Aorta (tissue), 5 donors: ENCODE results near the gene C6orf52. TPM values are rescaled to one million over a fixed set of nuclear protein-coding genes. Genes with fewer than 3 reads are reported as not detected.

Experiments
- ATAC-seq: fragments of 200-7000 bp; cut with Tn5 transposase; one replicate; pipeline ENCODE4 v1.9.1; 2022; ENCODE audit warnings: moderate library complexity; ENCODE audit not compliant: low FRiP score
- DNase-seq, 2 donors: peaks; one replicate each; pipeline ENCODE4 v3.0.0-alpha.2; 2020
- H3K27ac ChIP-seq, 2 donors: one replicate each; pipeline ENCODE4 v1.5.1; 2013; ENCODE audit warnings: low read length in 2 of 2, mild to moderate bottlenecking in 2 of 2, moderate library complexity in 2 of 2, control low read depth in 1 of 2, inconsistent platforms in 1 of 2, low read depth in 1 of 2
- H3K27me3 ChIP-seq, 2 donors: one replicate each; pipeline ENCODE4 v1.6.1; 2013; ENCODE audit warnings: control low read depth in 1 of 2, low read length in 1 of 2, mild to moderate bottlenecking in 1 of 2, moderate library complexity in 1 of 2; ENCODE audit not compliant: insufficient read depth in 2 of 2, control insufficient read depth in 1 of 2
- H3K36me3 ChIP-seq, 2 donors: one replicate each; pipeline ENCODE4 v1.6.1; 2013; ENCODE audit warnings: control low read depth in 1 of 2, low read length in 1 of 2, mild to moderate bottlenecking in 1 of 2; ENCODE audit not compliant: insufficient read depth in 2 of 2, control insufficient read depth in 1 of 2
- H3K4me1 ChIP-seq, 2 donors: one replicate each; pipeline ENCODE4 v1.6.1; 2013; ENCODE audit warnings: low read length in 2 of 2, control low read depth in 1 of 2, mild to moderate bottlenecking in 1 of 2, moderate library complexity in 1 of 2; ENCODE audit not compliant: insufficient read depth in 2 of 2, control insufficient read depth in 1 of 2
- H3K4me3 ChIP-seq, 2 donors: one replicate each; pipeline ENCODE4 v1.5.1; 2013; ENCODE audit warnings: low read length in 2 of 2, control low read depth in 1 of 2, mild to moderate bottlenecking in 1 of 2
- H3K9me3 ChIP-seq: one replicate; pipeline ENCODE4 v1.6.1; 2013; ENCODE audit warnings: mild to moderate bottlenecking, low read length; ENCODE audit not compliant: control insufficient read depth
- WGBS, 2 donors: extraction: QIAGEN DNeasy Blood & Tissue Kit; methylation state at CpG; one replicate each; pipeline ENCODE4 v1.1.7; 2013; 5-methylcytosine and 5-hydroxymethylcytosine counted together
- intact Hi-C, 2 donors: fragments of 100-400 bp; cut with DNase I; formaldehyde crosslinking; loops; one replicate each; pipeline versions ENCODE4 v1.14.2 to v1.15.0; 2022
- polyA plus RNA-seq, 2 donors: library from polyadenylated mRNA; stranded (reverse); fragments of 200-250 nt; gene quantifications; one replicate each; pipeline ENCODE4 v1.2.3, GENCODE V29; 2013
- total RNA-seq, 2 donors: library from RNA; stranded (reverse); fragmentation: NEBNext Ultra II Directional; extraction: Animal tissue kit (Norgen Biotek cat#: 25700); gene quantifications; one replicate each; pipeline ENCODE4 v1.2.1, GENCODE V29; 2021
- donor health status: healthy with polysubstance abuse.
- donor health status: Bipolar disorder and iron deficiency.
- donor health status: DM: no; HTN: no; CAD: no.
- donor health status: DM: no; HTN: no; CAD: no.
- donor health status: DM: yes; HTN: yes; CAD: no.

C6orf52 gene
- total and polyA plus RNA-seq, 4 donors: 0.66 to 2.4 TPM; not detected in 2

GRCh38 chr6:10687582-10687981 lies 6.8 kb downstream of the C6orf52 start:
- no peaks in the 10 kb centered on the region for H3K27me3 ChIP-seq
- no peak for DNase-seq
- no peaks in the 10 kb centered on the region for H3K9me3 ChIP-seq
- intact Hi-C loops: no loop called here
- no peak for ATAC-seq
- H3K36me3 ChIP-seq: no peaks in the 10 kb centered on the region
- H3K4me1 ChIP-seq: no peaks in the 10 kb centered on the region
- 33 to 41% methylated on average over 6 of the region's 6 CpGs for WGBS, 2 donors
- H3K27ac ChIP-seq: no peak overlapping the region
- no peak overlapping the region for H3K4me3 ChIP-seq

- Histone ChIP-seq H3K4me3 (no peak overlapping the region), H3K9me3 (no peaks in the 10 kb centered on the region), H3K36me3 (no peaks in the 10 kb centered on the region), H3K27me3 (no peaks in the 10 kb centered on the region), H3K4me1 (no peaks in the 10 kb centered on the region), H3K27ac (no peak overlapping the region)
- intact Hi-C loops: no loop called here
- WGBS, 2 donors: 75 to 78% methylated on average over 8 of the region's 8 CpGs
- ATAC-seq (no peak), DNase-seq (no peak)
Observed at GRCh38 chr6:10686901-10687300, 7.5 kb downstream of the C6orf52 start.

GRCh38 chr6:10685092-10685915 lies 9.1 kb downstream of the C6orf52 start:
- ATAC-seq (no peak), DNase-seq (no peak)
- H3K4me3 ChIP-seq: no peak overlapping the region
- WGBS, 2 donors: 63 to 81% methylated on average over 3 of the region's 3 CpGs
- H3K27ac ChIP-seq: no peak overlapping the region
- intact Hi-C loops: no loop called here
- no peaks in the 10 kb centered on the region for H3K4me1 ChIP-seq
- no peaks in the 10 kb centered on the region for H3K36me3 ChIP-seq
- no peaks in the 10 kb centered on the region for H3K9me3 ChIP-seq
- no peaks in the 10 kb centered on the region for H3K27me3 ChIP-seq

- no peak overlapping the region for H3K27ac ChIP-seq
- no peaks in the 10 kb centered on the region for H3K27me3 ChIP-seq
- DNase-seq (no peak), ATAC-seq (no peak)
- WGBS, 2 donors: 60 to 61% methylated on average over 5 of the region's 5 CpGs
- intact Hi-C loops: no loop called here
- no peaks in the 10 kb centered on the region for H3K4me1 ChIP-seq
- H3K36me3 ChIP-seq: no peaks in the 10 kb centered on the region
- H3K4me3 ChIP-seq: no peak overlapping the region
- H3K9me3 ChIP-seq: no peaks in the 10 kb centered on the region
Observed at GRCh38 chr6:10684618-10685017, 9.8 kb downstream of the C6orf52 start.

GRCh38 chr6:10682355-10682988 lies 11.9 kb downstream of the C6orf52 start:
- no peak overlapping the region for H3K27ac ChIP-seq
- intact Hi-C loops: no loop called here
- no peaks in the 10 kb centered on the region for H3K4me1 ChIP-seq
- ATAC-seq (no peak), DNase-seq (no peak)
- no peaks in the 10 kb centered on the region for H3K9me3 ChIP-seq
- no peaks in the 10 kb centered on the region for H3K27me3 ChIP-seq
- no peaks in the 10 kb centered on the region for H3K36me3 ChIP-seq
- H3K4me3 ChIP-seq: no peak overlapping the region

- no peak overlapping the region for H3K27ac ChIP-seq
- intact Hi-C loops: no loop called here
- H3K4me3 ChIP-seq: no peak overlapping the region
- ATAC-seq: no peak
- no peaks in the 10 kb centered on the region for H3K27me3 ChIP-seq
- H3K9me3 ChIP-seq: no peaks in the 10 kb centered on the region
- no peak for DNase-seq
- H3K4me1 ChIP-seq: no peaks in the 10 kb centered on the region
- 37 to 38% methylated on average over 3 of the region's 3 CpGs for WGBS, 2 donors
- no peaks in the 10 kb centered on the region for H3K36me3 ChIP-seq
Observed at GRCh38 chr6:10681795-10682194, 12.6 kb downstream of the C6orf52 start.

GRCh38 chr6:10678456-10678855 lies 16.0 kb downstream of the C6orf52 start:
- WGBS, 2 donors: 74 to 76% methylated on average over 4 of the region's 4 CpGs
- ATAC-seq: no peak
- intact Hi-C loops: no loop called here

GRCh38 chr6:10676403-10676802 lies 18.0 kb downstream of the C6orf52 start:
- ATAC-seq (no peak), DNase-seq (no peak)
- H3K27ac ChIP-seq: no peak overlapping the region
- intact Hi-C loops: no loop called here
- no peaks in the 10 kb centered on the region for H3K9me3 ChIP-seq
- H3K27me3 ChIP-seq: no peaks in the 10 kb centered on the region
- H3K4me1 ChIP-seq: no peaks in the 10 kb centered on the region
- WGBS, 2 donors: 90 to 98% methylated on average over 7 of the region's 7 CpGs
- no peak overlapping the region for H3K4me3 ChIP-seq
- no peaks in the 10 kb centered on the region for H3K36me3 ChIP-seq

More at GRCh38 chr6:10678456-10678855, 16.0 kb downstream of the C6orf52 start:
- Histone ChIP-seq H3K4me3 (no peak overlapping the region), H3K9me3 (no peaks in the 10 kb centered on the region), H3K4me1 (no peaks in the 10 kb centered on the region), H3K27me3 (no peaks in the 10 kb centered on the region), H3K27ac (no peak overlapping the region), H3K36me3 (no peaks in the 10 kb centered on the region)
- DNase-seq: no peak
